Astrocyte of the cerebellum (primary cell): Measurements from ENCODE around the gene TSPAN7.
A peak's percentile ranks its signal among the peaks of the same experiment; 100 is the strongest.

Experiments
- DNase-seq: peaks from one replicate; pipeline ENCODE4 v3.0.0-alpha.2; 2011; ENCODE audit warnings: low read depth
- H3K4me3 ChIP-seq: 2 replicates; pipeline ENCODE4 v1.5.1; 2011; ENCODE audit warnings: mild to moderate bottlenecking, low read depth, low read length, moderate library complexity
- CTCF ChIP-seq: IDR thresholded peaks from 2 replicates; pipeline ENCODE4 v1.5.1; 2012; ENCODE audit warnings: low read length, low read depth, moderate library complexity, mild to moderate bottlenecking; ENCODE audit errors: missing control alignments
- in situ Hi-C: cut with HindIII; loops from 2 replicates; pipeline ENCODE4 v1.10.0; 2017; ENCODE audit warnings: low sequenced_read_pairs

TSPAN7 gene

DNA sequence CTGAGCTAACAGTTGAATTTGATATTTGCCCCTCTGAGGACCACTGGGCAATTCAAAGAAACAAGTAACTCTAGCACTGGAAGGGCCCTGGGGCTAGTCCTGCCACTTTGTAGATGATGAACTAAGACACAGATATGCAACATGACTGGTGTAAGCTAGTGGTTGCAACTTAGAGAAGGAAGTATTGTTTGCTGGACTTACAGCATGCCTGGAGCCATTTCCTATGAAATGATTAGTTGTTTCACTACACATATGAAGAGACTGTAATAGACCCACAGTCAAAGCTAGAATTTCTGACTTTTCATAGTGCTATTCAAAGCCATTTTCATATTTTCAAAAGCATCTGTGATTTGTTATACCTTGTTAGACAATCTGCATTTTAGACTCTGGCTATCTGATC lies 96.2 kb downstream of the TSPAN7 start:
- TF ChIP-seq CTCF = no peak
- DNase-seq = no peak
- in situ Hi-C loops = no loop called here

GRCh38 chrX:38660395-38661102 lies 99.2 kb downstream of the TSPAN7 start:
- DNase-seq = no peak
- no peak overlapping the region for H3K4me3 ChIP-seq
- in situ Hi-C loops = no loop called here
- TF ChIP-seq CTCF = no peak

More for the DNA sequence above, 96.2 kb downstream of the TSPAN7 start:
- no peak overlapping the region for H3K4me3 ChIP-seq

- DNase-seq = no peak
- H3K4me3 ChIP-seq = no peak overlapping the region
- in situ Hi-C loops = no loop called here
- TF ChIP-seq CTCF = no peak
Observed at GRCh38 chrX:38661103-38661441, 99.7 kb downstream of the TSPAN7 start.

DNA sequence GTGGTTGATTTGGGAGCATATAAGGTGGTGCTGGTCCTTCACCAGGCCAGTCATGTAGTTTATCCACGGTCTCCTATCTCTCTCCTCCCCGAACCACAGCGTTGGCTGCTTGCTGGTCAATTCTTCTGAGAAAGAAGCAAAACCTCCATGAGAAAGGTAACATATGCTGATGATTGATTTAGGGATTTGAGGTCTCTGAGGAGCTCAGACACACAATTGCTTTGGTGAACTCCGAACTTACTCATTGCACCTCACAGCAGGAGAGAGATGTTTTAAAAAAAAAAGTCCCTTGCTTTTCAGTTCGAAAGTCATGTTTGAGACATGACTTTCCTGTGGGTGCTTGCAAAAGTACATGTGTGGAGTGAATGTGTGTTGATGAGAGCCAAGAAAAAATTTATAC lies 100.2 kb downstream of the TSPAN7 start:
- in situ Hi-C loops = no loop called here
- DNase-seq = no peak
- no peak overlapping the region for H3K4me3 ChIP-seq
- TF ChIP-seq CTCF = no peak

GRCh38 chrX:38662640-38663039 lies 101.3 kb downstream of the TSPAN7 start:
- no peak for TF ChIP-seq CTCF
- H3K4me3 ChIP-seq = no peak overlapping the region
- in situ Hi-C loops = no loop called here
- no peak for DNase-seq

DNA sequence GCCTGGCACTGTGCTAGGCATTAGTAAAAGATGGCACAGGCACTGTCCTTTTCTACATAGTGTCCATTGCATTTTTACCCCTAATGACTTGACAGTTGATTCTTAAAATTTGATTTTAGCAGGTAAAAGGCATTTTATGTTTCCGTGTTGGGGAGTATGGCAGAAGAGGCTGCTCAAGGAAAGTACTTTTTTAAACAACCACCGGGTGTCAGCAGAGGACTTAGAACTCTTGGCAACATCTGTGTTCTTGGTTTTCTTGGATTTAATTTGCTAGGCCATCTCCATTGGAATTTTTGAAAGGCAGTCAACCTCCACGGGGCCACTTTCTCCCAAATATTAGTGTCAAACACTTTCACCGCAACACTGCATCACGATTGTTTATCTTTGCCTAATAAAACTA lies 102.9 kb downstream of the TSPAN7 start:
- TF ChIP-seq CTCF = peak; percentile 50
- no peak overlapping the region for H3K4me3 ChIP-seq
- DNase-seq = peak; percentile 27
- in situ Hi-C loops = no loop called here
